ENCODE measurements around the gene TNFSF18.
"Not testable (repeated sequence)": the region's sequence is repeated elsewhere in the genome, so short reads cannot be mapped to it uniquely, and the experiment has no call there.

Gene TNFSF18, protein sequence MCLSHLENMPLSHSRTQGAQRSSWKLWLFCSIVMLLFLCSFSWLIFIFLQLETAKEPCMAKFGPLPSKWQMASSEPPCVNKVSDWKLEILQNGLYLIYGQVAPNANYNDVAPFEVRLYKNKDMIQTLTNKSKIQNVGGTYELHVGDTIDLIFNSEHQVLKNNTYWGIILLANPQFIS

DNA sequence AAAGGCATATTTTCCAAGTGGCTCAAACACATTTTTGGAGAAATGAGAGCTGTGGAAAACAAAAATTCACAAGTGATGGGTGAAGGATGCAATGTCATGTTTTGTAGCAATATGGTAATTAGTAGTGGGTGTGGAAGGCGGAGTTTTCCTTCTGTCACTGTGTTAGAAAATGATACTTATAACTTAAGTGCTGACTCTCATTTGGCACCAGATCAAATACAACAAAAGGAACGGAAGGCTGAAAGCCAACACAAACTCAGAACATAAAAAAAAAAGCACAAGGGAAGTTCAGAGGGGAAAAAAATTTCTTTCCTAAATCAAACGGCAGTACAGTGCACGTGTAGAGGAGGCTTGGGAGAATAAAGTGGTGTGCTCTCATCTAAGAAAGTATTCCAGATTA lies at the start of gene TNFSF18:
TNFSF18 (minus strand) TSS at position 77 of the 400 bp plus-strand sequence; CDS start at position 32, 45 bp downstream.
- DNase-seq = no peak

DNA sequence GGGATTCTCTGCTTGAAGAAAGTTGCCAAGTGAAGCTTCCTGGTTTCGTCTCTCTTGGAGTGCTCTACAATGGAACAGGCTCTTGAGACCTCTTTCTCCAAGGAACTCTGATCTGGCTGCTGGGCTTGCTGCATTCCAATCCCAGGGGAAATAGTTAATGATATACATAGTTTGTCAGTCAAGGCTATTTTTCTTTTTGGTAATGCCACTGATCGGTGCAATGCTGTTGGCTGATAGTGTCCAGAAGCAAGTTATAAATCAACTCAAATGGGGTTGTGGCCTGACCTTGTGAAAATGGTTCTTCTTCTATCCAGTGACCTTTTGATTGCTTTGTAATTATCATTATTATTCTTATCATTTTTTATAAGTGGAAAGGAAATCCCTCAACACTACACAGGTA lies 48.4 kb upstream of the TNFSF18 start:
- no peak for DNase-seq

DNA sequence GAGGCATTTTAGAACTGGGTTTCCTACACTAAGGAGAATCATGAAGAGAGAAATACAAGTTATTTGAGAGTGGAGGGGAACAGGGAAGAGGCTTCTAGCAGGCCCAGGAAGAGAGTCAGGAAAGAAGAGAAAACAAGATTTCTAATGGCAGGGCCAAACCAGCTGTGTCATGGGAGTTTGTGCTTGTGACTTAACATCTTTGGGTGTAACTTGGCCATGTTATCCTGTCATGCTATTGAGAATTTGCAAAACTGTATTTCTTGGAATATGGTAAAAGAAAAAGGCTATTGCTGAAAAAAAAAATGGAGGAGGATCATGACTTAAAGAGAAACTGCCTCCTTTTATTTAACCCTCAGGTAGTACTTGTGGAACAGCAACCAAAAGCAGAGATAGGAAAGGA lies 47.4 kb upstream of the TNFSF18 start:
- DNase-seq = no peak

DNA sequence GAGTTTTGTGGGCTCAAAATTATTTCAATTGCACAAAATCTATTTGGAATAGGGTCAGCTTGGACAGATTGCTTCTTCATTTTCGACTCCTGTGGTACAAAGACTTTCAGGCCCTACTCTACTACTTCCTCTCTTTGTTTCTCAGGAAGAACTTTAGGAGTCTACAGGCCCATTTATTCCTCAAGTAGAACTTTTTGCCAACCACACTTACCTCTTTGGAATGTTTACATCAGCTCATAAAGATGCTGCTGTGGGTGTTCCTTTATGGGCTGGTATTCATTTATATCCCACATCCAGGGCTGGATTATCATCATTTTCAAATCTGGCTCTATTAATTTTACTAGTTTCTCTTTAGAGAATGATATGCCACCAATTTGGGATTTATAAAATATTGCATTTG lies 46.3 kb upstream of the TNFSF18 start:
- no peak for DNase-seq

DNA sequence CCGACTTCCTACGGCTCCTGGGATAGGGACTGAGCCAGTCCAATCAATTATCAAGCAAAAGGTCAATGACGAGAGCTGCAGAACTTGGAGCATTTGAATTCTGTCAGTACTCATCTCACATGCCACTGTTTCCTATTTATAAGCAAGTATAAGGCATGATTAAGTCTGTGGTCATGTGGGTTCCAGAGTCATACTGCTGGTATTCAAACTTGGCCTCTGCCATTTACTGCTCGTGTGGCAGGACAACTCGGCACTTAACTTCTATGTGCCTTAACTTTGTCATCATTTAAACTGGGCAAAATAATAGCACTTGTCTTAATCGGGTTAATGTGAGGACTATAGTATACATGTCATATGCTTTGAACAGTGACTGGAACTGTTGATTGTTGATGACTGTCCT lies 44.9 kb upstream of the TNFSF18 start:
- no peak for DNase-seq

DNA sequence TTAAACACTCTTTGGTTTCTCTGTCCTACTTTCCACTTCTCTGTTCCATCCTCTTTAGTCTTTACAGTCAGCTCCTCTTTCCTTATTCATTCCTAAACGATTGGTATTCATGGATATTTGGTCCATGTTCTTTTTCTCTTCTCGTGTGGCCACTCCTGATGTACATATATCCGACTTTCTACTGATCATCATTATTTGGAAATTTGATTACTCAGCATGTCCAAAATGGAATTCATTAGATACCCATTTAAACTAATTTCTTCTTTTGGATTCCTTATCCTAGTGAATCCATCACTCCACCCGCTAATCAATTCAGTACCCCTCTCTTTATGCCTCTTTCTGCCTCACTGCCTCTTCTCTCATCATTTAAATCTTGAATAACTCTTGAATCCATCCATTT lies 43.8 kb upstream of the TNFSF18 start:
- no peak for DNase-seq

DNA sequence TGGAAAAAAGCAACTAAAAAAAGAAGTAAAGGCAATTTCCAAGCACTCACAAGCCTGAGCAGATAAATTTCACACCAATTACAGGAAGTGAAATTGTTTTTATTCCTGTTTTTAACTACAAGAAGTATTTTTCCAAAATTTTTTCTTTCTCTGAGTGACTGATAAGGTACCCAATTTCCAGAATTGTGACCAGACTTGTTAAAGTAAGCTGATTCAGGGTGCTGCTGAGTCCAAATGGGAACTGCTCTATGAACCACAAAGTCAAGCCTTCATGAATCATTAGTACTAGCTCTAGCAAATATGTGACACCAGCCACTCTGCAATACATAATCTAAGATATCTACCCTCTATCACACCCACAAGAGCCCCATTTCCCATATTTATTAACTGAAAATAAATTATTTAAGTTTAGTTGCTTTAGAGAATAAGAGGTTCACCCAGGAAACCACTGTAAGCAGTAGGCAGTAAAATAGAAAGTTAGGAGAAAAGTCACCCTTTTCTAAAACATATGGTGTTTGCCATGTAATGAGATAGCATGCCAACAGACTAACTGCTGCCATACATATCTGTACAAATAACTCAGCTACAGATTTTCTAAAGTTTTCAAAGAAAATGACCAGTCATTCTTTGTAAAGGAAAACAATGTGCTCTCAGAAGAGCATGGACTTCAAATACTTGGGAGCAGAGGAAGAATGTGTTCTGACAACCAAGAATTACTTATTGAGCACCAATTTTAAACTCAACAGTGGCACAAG lies 43.1 kb upstream of the TNFSF18 start:
- DNase-seq = no peak

DNA sequence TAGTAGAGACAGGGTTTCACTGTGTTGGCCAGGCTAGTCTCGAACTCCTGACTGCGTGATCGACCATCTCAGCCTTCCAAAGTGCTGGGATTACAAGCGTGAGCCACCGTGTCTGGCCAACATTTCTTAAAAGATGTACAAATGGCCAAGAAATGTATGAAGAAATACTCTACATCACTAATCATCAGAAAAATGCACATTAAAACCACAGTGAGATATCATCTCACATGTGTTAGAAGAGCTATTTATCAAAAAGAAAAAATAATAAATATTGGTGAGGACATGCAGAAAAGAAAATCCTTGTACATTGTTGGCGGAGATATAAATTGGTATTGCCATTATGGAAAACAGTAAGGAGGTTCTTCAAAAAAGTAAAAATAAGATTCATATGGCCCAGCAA lies 33.6 kb upstream of the TNFSF18 start:
- no peak for DNase-seq

DNA sequence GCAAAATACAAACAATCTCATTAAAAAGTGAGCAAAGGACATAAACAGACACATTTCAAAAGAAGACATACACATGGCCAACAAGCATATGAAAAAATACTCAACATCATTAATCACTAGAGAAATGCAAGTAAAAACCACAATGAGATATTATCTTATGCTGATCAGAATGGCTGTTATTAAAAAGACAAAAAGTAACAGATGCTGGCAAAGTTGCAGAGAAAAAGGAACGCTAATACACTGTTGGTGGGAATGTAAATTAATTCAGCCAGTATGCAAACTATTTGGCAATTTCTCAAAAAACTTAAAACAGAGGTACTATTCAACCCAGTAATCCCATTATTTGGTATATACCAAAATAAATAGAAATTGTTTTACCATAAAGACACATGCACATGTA lies 32.2 kb upstream of the TNFSF18 start:
- DNase-seq = no peak

DNA sequence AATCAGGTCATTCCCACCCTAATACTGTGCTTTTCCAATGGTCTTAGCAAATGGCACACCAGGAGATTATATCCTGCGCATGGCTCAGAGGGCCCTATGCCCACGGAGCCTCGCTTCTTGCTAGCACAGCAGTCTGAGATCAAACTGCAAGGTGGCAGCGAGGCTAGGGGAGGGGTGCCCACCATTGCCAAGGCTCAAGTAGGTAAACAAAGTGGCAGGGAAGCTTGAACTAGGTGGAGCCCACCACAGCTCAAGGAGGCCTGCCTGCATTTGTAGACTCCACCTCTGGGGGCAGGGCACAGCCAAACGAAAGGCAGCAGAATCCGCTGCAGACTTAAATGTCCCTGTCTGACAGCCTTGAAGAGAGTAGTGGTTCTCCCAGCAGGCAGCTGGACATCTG lies 23.5 kb upstream of the TNFSF18 start:
- DNase-seq = not testable (repeated sequence)

DNA sequence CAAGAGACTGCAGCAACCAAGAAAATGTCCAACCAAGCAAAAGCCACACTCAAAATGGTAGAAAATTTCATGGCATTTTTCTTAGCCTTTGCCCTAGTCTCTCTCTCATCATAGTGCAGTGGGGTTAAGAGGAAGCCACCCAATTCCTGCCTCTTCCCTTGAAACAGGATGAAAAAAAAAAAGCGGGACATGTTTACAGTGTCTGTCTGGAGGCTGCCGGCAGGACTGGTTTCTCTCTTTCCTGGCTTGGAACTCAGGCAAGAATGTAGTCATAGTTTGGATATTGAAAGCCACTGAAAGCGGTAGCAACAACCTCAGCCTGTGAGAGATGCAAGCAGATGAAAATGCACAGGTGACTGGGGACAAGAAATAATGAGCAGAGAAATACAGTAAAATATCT lies 13.3 kb upstream of the TNFSF18 start:
- DNase-seq = no peak

DNA sequence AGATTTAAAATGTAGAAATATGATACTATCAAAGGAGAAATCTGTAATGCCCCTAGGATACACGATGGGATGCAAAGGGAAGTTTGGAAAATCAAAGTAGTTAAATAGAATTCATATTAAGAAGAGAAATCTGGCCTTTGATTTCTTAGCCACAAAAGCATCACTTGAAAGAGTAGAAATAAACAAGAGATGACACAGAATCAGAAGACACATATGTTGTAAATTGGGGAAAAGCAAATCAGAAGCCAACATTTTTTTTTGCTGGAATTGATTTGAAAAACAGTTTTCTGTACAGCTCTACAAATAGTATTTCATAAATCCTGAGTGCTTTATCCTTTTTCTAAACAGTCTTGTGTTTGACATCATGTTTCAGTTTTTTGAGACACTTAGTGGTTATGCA lies 12.4 kb upstream of the TNFSF18 start:
- DNase-seq = no peak

DNA sequence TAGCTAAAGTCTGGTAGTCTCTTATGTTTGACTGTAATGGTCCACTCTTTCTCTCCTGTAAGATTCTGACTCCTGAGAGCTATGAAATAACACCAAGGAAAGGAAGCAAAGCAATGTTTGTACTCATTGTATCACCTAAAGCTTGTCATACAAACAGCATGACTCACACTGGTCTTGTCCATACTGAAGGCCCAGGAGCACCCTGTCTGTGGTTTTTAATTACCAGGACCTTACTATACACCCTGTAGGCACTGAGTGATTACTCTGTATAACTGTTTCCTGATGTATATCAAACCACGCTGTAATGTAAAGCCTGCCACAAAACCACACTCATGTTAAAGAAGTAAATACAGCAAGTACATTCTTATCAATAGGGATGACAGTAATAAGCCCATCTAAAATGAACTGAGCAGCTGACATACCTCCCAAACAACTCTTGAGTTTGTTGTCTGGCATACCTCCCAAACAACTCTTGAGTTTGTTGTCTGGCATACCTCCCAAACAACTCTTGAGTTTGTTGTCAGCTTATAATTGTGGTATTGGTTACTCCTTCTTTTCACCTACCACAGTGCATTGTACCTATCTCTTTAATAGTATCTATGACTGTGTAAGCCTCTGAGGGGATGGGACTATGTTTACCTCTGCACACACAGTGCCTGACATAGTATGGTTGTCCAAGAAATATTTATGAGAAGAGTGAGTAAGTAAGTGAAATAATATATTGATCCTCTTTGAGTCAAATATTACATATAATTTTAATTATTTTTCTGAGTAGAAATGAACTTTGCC lies 11.6 kb upstream of the TNFSF18 start:
- DNase-seq = no peak

DNA sequence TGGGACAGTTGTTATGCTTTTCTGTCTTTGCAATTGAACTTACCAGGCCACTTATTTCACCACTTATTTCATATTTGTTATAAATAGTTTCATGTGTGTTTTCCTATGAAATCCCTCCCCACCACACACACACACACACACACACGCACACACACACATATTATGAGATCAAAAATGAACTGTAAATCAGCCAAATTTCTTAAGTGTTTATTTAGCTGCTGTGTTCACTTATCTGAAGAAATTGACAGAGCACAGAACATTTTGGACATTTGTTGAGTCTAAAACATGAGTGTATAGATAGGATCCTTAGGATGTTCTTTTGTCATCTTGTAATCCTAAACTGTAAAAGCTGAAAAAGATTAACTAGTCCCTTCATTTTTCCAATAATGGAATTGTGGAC lies 7.8 kb upstream of the TNFSF18 start:
- DNase-seq = no peak

DNA sequence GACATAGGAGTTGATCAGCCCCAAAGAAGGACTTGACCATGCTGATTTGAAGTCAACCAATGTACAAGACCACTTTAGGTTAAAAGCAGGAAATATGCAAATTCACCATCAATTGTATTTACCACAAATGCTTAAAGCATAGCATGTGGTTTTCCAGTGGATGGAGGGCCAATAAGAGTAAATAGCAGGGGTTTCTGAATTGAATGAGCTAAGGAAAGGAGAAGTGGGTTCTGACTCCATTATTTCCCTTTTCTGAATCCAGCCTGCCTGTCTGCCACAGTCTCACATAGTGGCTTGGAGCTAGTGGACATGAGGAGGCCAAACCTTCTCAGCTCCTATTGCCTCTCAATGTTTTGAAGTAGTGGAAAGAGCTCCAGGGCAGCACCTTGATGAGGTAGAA lies 7.2 kb upstream of the TNFSF18 start:
- no peak for DNase-seq

DNA sequence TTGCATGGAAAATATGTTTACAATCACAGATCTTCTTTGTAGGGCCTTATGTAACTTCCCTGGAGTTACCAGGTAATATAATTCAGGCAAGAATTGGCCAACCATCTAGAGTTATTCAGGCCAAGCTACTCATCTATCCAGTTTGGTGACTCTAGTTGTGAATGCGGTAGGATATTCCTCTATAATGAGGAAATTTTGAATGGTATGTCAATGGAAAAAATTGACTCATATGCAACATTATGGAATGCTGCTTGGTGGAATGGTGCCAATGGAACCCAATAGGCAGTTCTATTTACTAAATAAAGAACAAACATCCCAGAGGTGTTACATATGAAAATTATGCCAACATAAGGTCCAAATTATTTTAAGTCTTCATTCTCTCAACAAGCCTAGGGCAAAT lies 5.6 kb upstream of the TNFSF18 start:
- DNase-seq = no peak

DNA sequence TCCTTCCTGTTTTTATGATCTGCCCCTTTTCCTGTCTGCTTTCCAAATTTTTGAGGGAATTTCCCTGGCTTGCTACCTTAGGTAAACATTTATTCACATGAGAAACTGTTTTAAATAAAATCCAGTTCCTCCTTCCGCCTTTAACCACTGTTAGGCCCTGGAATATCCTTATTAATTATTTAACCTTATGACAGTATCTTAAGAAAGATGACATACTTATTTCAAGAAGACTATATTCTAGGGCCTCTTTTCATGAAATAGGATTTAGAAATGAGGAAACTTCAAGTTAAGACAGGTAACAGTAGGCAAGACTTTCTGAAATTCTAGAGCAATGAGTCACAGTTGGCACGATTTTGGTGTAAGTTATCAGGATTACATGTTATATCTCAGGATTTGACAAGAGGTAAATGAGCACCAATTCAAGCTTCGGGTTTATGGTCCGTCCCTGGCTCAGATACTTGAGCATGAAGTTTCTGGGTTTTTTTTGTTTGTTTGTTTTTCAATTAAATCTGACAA lies 2.0 kb upstream of the TNFSF18 start:
- DNase-seq = no peak

DNA sequence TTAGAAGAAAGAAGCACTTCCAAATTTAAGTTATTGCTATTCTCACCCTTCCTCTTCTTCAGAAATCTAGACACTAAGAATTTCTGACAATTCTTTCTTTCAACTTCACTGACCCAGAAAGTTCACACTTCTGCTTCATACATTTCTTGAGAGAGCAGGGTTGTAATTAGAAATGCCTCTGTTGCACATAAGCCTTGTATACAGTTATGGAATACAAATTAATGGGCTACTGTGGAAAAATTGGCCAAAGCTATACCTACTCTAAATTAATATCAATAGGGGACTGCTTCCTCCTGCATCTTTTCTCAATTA lies 1.5 kb downstream of the TNFSF18 start:
- DNase-seq = no peak

DNA sequence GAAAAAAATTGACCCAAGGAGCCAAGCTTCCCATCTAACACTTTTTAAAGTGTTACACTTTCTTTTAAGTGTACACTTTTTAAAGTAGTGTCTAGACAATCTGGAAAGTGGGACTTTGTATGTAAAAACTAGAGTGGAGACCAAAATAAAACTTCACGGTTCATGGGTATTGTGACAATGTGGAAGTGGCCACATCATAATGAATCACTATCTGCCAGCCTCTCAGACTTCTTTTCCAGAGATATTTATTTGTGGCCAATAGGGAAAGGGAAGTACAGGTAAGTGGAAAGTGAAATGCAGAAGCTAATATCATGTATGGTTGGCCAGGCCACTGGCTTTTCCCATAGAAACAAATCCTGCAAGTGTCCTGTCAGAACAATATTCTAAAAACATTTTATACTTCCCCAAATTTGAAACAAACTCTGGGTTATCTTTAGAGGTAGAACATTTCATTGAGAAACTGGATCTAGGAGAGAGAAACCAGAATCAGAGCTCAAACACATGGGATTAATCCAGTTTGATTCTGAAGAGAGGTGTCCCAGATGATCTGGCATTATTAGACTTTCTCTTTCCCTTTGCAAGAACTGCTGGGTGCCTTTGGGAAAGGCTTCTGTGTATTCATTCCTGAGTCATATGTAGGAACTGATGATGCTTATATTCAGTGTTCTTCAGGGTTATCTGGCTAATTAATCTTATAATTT lies 2.0 kb downstream of the TNFSF18 start:
- no peak for DNase-seq

DNA sequence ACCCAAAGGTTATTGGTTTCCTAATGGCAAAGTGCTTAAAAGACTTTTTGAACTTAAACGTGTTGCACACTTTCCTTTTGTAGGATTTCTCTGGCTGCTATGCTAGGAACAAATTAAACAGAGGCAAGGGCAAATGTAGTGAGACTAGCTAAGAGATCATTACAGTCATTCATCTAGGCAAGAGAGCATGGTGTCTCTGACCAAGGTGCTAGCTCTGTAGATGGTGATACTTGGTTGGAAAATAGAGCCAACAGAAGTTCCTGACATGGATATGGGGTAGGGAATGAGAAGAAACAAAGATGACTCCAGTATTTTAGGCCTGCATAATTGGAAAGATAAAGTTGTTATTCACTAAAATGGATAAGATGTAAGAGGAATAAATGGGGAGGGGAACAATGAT lies 6.1 kb downstream of the TNFSF18 start:
- DNase-seq = no peak

DNA sequence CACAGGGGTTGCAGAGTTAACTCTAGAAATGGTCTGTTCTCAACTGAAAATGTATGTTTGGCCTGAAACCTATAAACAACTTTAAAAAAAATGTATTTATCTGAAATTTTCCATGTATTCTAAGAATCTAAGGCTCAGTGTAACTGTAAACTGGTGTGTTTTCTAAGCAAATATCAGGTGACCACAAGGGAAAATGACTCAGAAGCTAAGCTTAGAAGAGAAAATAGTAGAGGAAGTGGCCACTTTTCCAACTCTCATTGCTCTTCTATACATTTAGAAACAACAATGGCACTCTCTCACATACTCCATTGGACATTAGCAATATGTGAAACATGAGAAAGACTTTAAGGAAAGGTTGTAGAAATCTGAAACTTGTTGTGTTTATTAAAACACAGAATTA lies 7.5 kb downstream of the TNFSF18 start:
- DNase-seq = no peak

DNA sequence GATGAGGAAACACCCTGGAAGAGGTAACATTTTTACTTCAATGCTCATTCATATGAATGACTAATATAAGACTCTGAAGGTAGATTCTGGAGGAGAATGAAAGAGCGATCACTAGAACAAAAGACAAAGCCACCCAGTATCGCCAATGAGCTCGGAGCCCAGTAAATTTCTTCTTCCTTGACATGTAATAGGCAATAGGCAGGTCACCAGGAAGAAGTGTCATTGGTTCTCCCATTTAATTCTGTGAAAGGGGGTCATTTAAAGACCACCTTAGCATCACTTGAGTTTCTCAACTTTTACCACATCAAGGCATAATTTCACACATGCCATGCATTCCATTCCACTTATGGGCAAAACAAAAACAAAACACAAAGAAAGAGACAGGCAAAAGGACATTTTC lies 7.9 kb downstream of the TNFSF18 start:
- no peak for DNase-seq

DNA sequence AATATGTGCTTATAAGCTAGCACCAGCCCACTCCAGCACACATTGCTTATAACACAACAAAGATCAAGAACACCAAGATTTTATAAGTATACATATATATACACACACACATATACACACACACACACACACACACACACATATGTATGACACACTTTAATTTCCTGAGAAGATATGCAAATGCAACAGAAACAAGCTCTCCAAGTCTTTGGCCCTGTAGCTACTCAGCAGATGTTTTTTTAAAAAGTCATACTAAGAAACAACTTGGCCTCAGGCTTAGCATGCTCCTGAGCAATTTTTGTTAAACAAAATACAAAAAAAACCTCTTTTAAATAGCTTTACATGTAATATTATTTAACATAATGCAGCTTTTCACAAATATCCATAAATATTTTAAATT lies 11.1 kb downstream of the TNFSF18 start:
- no peak for DNase-seq
